GM18861 (cell line): Measurements from ENCODE around the gene PDE8A.
A peak's percentile ranks its signal among the peaks of the same experiment; 100 is the strongest.

ENCODE experiments used
- ATAC-seq: cut with Tn5 transposase; IDR thresholded peaks from one replicate; pipeline ENCODE4 v1.9.1; 2021; ENCODE audit not compliant: unreplicated experiment

The PDE8A gene

GRCh38 chr15:85030301-85030929 lies 48.8 kb downstream of the PDE8A start:
- no peak for ATAC-seq

- ATAC-seq, result no peak
Observed at GRCh38 chr15:85031086-85031943, 49.7 kb downstream of the PDE8A start.

GRCh38 chr15:85031944-85032558 lies 50.4 kb downstream of the PDE8A start:
- ATAC-seq, result no peak

GRCh38 chr15:85033148-85033547 lies 51.5 kb downstream of the PDE8A start:
- ATAC-seq, result no peak

GRCh38 chr15:85034276-85034675 lies 52.6 kb downstream of the PDE8A start:
- ATAC-seq, result no peak

- no peak for ATAC-seq
Observed at GRCh38 chr15:85035980-85036379, 54.3 kb downstream of the PDE8A start.

- peak; percentile 56 for ATAC-seq
Observed at GRCh38 chr15:85036716-85037115, 55.1 kb downstream of the PDE8A start.

GRCh38 chr15:85037641-85038040 lies 56.0 kb downstream of the PDE8A start:
- ATAC-seq, result no peak

GRCh38 chr15:85041230-85041629 lies 59.6 kb downstream of the PDE8A start:
- no peak for ATAC-seq

- ATAC-seq, result peak; percentile 44
Observed at GRCh38 chr15:85044251-85044853, 62.7 kb downstream of the PDE8A start.

- no peak for ATAC-seq
Observed at GRCh38 chr15:85044894-85045293, 63.2 kb downstream of the PDE8A start.

- no peak for ATAC-seq
Observed at GRCh38 chr15:85045615-85046014, 64.0 kb downstream of the PDE8A start.

- no peak for ATAC-seq
Observed at GRCh38 chr15:85047271-85047948, 65.8 kb downstream of the PDE8A start.

GRCh38 chr15:85048430-85048829 lies 66.8 kb downstream of the PDE8A start:
- ATAC-seq, result no peak

- no peak for ATAC-seq
Observed at GRCh38 chr15:85049805-85050204, 68.1 kb downstream of the PDE8A start.

- no peak for ATAC-seq
Observed at GRCh38 chr15:85059734-85060133, 78.1 kb downstream of the PDE8A start.

- no peak for ATAC-seq
Observed at GRCh38 chr15:85062560-85062959, 80.9 kb downstream of the PDE8A start.

GRCh38 chr15:85063088-85063487 lies 81.4 kb downstream of the PDE8A start:
- ATAC-seq, result no peak

GRCh38 chr15:85063522-85064079 lies 81.9 kb downstream of the PDE8A start:
- ATAC-seq, result no peak

GRCh38 chr15:85064710-85065109 lies 83.1 kb downstream of the PDE8A start:
- ATAC-seq, result no peak

GRCh38 chr15:85071061-85071460 lies 89.4 kb downstream of the PDE8A start:
- ATAC-seq, result no peak
